Endometrial microvascular endothelial cells (primary cell): ENCODE results near the gene FHAD1. TPM values are rescaled to one million over a fixed set of nuclear protein-coding genes. Genes with fewer than 3 reads are reported as not detected.

Experiments used
- in situ Hi-C: cut with HindIII; loops from 2 replicates; pipeline ENCODE4 v1.10.0; 2017; ENCODE audit warnings: low sequenced_read_pairs, low pct_unique_long_range_greater_than_20kb; ENCODE audit errors: inconsistent ontology term
- total RNA-seq: library from RNA; depleted of rRNA; stranded (reverse); fragments of >200 nt; gene quantifications from one replicate; pipeline ENCODE4 v1.2.3, GENCODE V29; 2015; ENCODE audit errors: inconsistent ontology term

Gene FHAD1
- total RNA-seq, 1 donor from 2014 or later: 1.2 TPM

GRCh38 chr1:15332952-15333715 is 86.1 kb downstream of the FHAD1 start:
- in situ Hi-C loops: loop anchor here (10.0 kb wide), 2 partner anchors 82 to 112 kb away; no protein-coding TSS in a partner anchor

GRCh38 chr1:15334995-15335394 is 88.0 kb downstream of the FHAD1 start:
- in situ Hi-C loops: loop anchor here (10.0 kb wide), 2 partner anchors 80 to 110 kb away; no protein-coding TSS in a partner anchor

DNA sequence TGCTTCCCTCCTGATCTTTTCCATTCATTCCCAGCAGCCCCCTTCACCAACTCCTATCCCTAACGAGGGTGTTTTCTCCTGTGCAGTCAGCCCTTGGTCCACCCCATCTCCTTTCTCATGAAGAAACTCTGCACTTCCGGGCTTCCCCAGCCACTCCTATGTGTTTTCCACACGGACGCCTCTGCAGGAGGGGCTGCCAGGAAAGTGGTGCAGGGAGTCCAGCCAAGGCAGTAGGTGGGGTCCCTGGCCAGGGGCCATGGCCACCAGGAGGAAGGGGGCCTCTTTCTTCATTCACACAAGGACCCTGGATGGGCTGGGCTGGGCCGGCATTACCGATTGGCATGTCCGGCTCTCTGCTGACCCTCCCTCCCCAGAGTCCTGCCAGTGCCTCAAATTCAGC is 89.8 kb downstream of the FHAD1 start:
- in situ Hi-C loops: loop anchor here (10.0 kb wide), 2 partner anchors 78 to 108 kb away; no protein-coding TSS in a partner anchor

- in situ Hi-C loops: loop anchor here (10.0 kb wide), 2 partner anchors 77 to 107 kb away; no protein-coding TSS in a partner anchor
Measured at GRCh38 chr1:15337656-15338402, 90.8 kb downstream of the FHAD1 start.

GRCh38 chr1:15339570-15339969 is 92.5 kb downstream of the FHAD1 start:
- in situ Hi-C loops: loop anchor here (10.0 kb wide), 2 partner anchors 75 to 105 kb away; no protein-coding TSS in a partner anchor

DNA sequence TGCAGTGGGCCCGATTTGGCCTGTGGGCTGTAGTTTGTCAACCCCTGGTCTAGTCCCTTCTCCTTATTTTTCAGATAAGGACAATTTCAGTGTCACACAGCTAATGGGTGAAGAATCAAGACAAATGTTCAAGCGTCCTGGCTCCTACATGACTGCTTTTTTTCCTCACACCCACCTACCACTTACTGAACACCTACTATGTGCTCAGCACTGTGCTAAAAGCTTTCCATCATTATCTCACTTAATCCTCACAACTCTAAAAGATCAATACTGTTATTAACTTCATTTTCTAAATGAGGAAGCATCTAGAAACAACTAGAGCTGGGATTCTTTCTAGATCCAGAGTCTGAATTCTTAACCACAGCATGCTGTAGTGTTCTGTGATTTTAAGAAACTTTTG is 94.2 kb downstream of the FHAD1 start:
- in situ Hi-C loops: no loop called here

GRCh38 chr1:15341634-15342407 is 94.8 kb downstream of the FHAD1 start:
- in situ Hi-C loops: no loop called here

DNA sequence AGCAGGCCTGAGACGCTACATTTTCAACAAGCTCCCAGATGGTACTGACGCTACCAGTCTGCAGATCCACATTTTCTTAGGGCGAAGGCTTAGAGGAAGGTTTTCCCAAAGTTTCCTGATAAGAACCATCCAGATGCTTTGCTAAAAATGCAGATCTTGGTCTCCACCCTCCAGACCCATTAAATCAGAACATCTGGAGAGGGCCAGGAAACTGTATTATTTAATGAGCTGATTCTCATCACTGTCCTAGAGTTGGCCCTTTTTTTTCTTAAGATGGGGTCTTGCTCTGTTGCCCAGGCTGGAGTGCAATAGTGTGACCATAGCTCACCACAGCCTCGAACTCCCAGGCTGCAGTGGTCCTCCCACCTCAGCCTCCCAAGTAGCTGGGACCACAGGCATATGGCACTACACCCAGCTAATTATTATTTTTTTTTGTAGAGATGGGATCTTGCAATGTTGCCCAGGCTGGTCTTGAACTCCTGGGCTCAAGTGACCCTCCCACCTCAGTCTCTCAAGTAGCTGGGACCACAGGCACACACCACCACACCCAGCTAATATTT is 95.5 kb downstream of the FHAD1 start:
- in situ Hi-C loops: no loop called here

DNA sequence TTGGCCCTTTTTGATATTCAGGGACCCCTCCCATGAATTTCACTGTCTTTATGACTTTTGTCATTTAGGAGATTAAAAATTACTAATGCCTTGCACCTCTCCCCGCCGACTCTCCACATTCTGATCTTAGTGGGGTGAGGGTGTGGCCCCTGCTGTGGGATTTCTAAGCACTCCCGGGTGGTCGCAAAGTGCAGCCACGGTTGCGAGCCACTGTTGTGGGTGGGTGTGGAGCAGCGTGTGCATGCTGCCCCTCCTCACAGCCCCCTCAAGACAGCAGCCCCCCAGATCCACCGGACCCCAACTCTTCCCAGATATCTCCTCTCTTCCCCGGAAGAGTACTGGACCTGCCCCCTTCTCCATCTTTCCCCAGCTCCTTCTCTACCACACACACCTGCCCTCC is 96.1 kb downstream of the FHAD1 start:
- in situ Hi-C loops: no loop called here

DNA sequence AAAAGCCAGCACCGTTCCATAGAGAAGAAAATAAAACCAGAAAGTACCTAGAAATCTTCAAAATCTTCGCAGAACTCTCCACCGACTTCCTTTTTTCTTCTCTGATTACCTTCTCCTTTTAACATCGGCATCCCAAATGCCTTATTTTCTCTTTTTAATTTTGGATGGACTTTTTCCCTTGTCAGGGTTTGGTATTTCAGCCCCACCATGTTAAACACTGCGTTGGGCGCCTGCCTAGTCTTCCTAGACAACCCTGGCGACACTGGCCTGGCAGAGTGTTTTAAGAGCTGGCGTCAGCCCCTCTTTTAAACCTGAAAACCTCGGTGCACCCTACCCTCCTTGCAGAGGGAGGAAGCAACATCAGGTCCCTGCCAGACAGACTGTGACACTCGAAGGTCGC is 96.7 kb downstream of the FHAD1 start:
- in situ Hi-C loops: no loop called here

DNA sequence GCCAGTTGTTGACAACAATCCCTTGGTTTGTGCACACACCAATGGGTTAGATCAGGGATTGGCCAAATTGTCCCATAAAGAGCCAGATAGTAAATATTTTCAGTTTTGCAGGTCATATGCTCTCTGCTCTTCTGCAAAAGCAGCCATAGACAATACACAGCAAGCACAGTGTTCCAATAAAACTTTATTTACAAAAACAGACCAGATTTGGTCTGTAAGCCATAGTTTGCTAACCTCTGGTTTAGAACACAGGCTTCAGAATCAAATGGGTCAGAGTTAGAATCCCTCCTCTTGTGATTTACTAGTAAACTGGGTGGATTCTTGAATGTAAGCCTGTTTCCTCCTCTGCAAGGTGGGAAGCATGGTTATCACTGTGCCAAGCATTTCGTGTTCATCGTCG is 97.4 kb downstream of the FHAD1 start:
- in situ Hi-C loops: no loop called here

DNA sequence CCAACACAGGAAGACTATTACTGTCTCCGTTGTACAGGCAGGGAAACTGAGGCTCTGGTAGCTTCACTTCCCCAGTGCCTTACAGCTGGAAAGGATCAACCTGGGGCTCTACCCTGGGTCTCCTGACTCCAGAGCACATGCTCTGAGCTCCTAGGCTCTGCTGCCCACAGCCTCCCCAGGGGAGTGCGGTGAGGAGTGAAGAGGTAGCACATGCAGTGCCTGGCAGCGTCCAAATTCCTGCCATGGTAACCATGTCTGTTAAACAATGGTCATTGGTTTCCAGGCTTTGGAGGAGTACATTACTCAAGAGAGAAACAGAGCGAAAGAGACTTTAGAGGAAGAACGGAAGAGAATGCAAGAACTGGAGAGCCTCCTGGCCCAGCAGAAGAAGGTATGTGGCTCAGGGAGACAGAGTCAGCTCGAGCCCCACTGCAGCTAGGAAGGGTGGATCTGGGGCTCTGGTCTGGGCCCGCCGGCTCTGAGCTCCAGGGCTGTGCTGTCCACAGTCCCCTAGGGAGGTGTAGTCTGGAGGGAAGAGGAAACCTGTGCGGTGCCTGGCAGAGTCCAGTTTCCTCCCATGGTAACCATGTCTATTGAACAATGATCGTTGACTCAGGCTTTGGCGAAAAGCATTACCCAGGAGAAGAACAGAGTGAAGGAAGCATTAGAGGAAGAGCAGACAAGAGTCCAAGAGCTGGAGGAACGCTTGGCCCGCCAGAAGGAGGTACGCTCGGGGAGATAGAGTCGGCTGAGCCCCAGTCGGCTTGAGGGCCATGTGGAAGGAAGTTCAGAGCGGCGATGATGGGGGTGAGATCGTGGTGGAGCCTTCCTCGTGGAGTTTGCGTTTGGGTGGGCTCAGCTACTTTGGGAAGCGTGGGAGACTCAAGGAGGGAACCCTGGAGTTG is 98.0 kb downstream of the FHAD1 start:
- in situ Hi-C loops: no loop called here

- in situ Hi-C loops: no loop called here
Measured at GRCh38 chr1:15345705-15346345, 98.8 kb downstream of the FHAD1 start.

DNA sequence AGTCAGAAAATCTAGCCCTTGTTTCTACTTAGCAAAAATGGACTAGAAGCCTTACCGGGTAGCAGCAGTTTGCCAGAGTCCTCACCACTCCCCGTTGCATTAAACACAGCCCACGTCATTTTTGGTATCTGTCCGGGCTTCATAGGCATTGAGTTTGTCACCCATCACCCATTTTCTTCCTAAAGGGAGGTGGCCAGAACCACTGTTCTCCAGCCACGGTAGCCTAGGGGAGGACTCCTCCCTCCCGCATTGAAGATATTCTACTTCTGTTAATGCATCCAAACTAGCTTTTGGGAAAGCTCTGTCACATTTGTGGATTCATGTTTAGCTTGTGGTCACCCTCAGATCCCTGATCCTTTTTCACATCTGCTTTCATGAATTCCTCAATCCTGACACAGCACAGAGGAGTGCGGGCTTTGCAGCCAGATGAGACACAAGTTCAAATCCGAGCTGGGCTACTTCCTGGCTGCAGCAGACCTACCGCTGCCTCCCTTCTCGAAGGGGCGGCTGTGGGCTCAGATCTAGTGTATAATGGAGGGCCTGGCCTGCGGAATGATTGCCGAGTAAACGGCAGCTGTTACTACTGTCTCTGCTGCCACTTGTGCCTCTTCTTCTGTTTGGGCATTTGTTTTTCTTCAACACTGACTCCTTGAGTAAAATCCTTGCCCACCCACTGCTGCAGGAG is 99.5 kb downstream of the FHAD1 start:
- in situ Hi-C loops: no loop called here

DNA sequence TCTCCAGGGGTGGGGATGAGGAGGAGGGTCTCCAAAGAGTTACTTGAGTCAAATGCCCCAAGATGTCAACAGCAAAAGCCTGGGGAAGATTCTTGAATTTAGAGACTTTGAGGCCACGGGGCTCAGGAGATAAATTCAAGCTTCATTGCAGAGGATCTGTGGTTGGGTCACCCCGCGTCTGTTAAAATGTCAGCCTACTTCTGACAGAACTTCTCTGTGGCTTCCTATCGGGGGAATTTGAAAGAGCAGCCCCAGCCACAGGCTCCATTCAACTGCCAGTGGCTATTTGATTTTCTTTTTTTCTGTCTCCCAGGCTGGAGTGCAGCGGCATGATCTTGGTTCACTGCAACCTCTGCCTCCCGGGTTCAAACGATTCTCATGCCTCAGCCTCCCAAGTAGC is 100.2 kb downstream of the FHAD1 start:
- in situ Hi-C loops: no loop called here

GRCh38 chr1:15348648-15349047 is 101.6 kb downstream of the FHAD1 start:
- in situ Hi-C loops: no loop called here

- in situ Hi-C loops: no loop called here
Measured at GRCh38 chr1:15349133-15349532, 102.1 kb downstream of the FHAD1 start.
